ENCODE results near the gene SCGB1A1. TPM values are rescaled to one million over a fixed set of nuclear protein-coding genes. Genes with fewer than 3 reads are reported as not detected.
"Not testable (repeated sequence)": the region's sequence is repeated elsewhere in the genome, so short reads cannot be mapped to it uniquely, and the experiment has no call there.

The SCGB1A1 gene
- total and polyA plus RNA-seq, 11 donors, result not detected

- 20 to 62% (median 44%) methylated on average over 9 of the region's 9 CpGs for WGBS, 4 donors
- Histone ChIP-seq H3K27me3 (no peaks in the 10 kb centered on the region), H3K9me3 (no peaks in the 10 kb centered on the region), H3K36me3 (no peaks in the 10 kb centered on the region), H3K27ac (peak overlapping the region in 11 of 12 donors; percentile 65 to 95 (median 82)), H3K4me1 (peaks cover 12 to 55% (median 43%) of the 10 kb centered on the region in 12 donors), H3K4me3 (peak overlapping the region; percentile 7 to 58 (median 48))
- peak; percentile 8 to 23 (median 8) for ATAC-seq
- no peak for DNase-seq
- intact Hi-C loops (cut with DNase I), result loop anchor here in 2 of 10 donors (5.0 kb wide), 1 partner anchor 47 kb away; no protein-coding TSS in a partner anchor
- no peak for TF ChIP-seq POLR2A (IDR thresholded peaks at IDR 0.05)
- TF ChIP-seq CTCF (IDR thresholded peaks at IDR 0.05), result no peak
Observed at GRCh38 chr11:62444835-62445234, 26.0 kb downstream of the SCGB1A1 start.

GRCh38 chr11:62445314-62445740, 26.5 kb downstream of the SCGB1A1 start:
- Histone ChIP-seq H3K36me3 (no peaks in the 10 kb centered on the region), H3K27me3 (no peaks in the 10 kb centered on the region), H3K4me1 (peaks cover 12 to 51% (median 39%) of the 10 kb centered on the region in 12 donors), H3K4me3 (peak overlapping the region in 2 of 12 donors; percentile 47 to 54), H3K9me3 (no peaks in the 10 kb centered on the region), H3K27ac (peak overlapping the region in 11 of 12 donors; percentile 65 to 95 (median 82))
- WGBS, 4 donors, result 44 to 57% (median 49%) methylated on average over 5 of the region's 5 CpGs
- TF ChIP-seq CTCF (IDR thresholded peaks at IDR 0.05) (no peak), POLR2A (IDR thresholded peaks at IDR 0.05) (no peak)
- ATAC-seq (peak in 3 of 4 donors; percentile 13 to 47 (median 35)), DNase-seq (peak in 3 of 5 donors; percentile 39 to 52 (median 48))
- intact Hi-C loops (cut with DNase I), result loop anchor here in 2 of 10 donors (5.0 kb wide), 1 partner anchor 47 kb away; no protein-coding TSS in a partner anchor

GRCh38 chr11:62446091-62446490, 27.3 kb downstream of the SCGB1A1 start:
- intact Hi-C loops (cut with DNase I), result loop anchor here in 2 of 10 donors (5.0 kb wide), 1 partner anchor 46 kb away; no protein-coding TSS in a partner anchor
- Histone ChIP-seq H3K27ac (peak overlapping the region in 7 of 12 donors; percentile 13 to 90 (median 78)), H3K36me3 (no peaks in the 10 kb centered on the region), H3K9me3 (no peaks in the 10 kb centered on the region), H3K4me1 (peaks cover 11 to 43% (median 32%) of the 10 kb centered on the region in 12 donors), H3K4me3 (no peak overlapping the region), H3K27me3 (no peaks in the 10 kb centered on the region)
- peak in 1 of 5 donors; percentile 37 for DNase-seq
- ATAC-seq, result peak in 1 of 4 donors; percentile 8
- WGBS, 4 donors, result 52 to 70% (median 65%) methylated on average over 5 of the region's 5 CpGs
- TF ChIP-seq POLR2A (IDR thresholded peaks at IDR 0.05) (no peak), CTCF (IDR thresholded peaks at IDR 0.05) (no peak)

GRCh38 chr11:62449451-62449851, 30.6 kb downstream of the SCGB1A1 start:
- H3K9me3 ChIP-seq, result no peaks in the 10 kb centered on the region
- no peak for ATAC-seq
- WGBS, 4 donors, result 87 to 96% (median 89%) methylated on average over 9 of the region's 9 CpGs
- H3K4me3 ChIP-seq, result no peak overlapping the region
- intact Hi-C loops (cut with DNase I), result loop anchor here in 2 of 10 donors (5.0 kb wide), 1 partner anchor 43 kb away; no protein-coding TSS in a partner anchor
- peaks cover 5 to 29% (median 19%) of the 10 kb centered on the region in 12 donors for H3K4me1 ChIP-seq
- no peaks in the 10 kb centered on the region for H3K36me3 ChIP-seq
- peak overlapping the region in 1 of 12 donors; percentile 44 for H3K27ac ChIP-seq
- no peaks in the 10 kb centered on the region for H3K27me3 ChIP-seq
- peak in 1 of 5 donors; percentile 18 for DNase-seq
- no peak for TF ChIP-seq POLR2A (IDR thresholded peaks at IDR 0.05)
- no peak for TF ChIP-seq CTCF (IDR thresholded peaks at IDR 0.05)

DNA sequence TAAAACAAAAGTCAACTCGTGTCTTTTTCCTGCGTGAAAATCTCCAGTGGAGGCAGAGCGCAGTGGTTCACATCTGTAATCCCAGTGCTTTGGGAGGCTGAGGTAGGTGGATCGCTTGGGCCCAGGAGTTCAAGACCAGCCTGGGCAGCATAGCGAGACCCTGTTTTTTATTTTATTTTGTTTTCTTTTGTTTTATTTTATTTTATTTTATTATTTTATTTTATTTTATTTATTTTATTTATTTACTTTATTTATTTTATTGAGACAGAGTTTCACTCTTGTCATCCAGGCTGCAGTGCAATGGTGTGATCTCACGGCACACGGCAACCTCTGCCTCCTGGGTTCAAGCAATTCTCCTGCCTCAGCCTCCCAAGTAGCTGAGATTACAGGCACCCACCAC, 31.1 kb downstream of the SCGB1A1 start:
- not testable (repeated sequence) for H3K9me3 ChIP-seq, H3K4me3 ChIP-seq, H3K27me3 ChIP-seq, H3K36me3 ChIP-seq, ATAC-seq
- peak in 1 of 5 donors; percentile 1 for DNase-seq
- Histone ChIP-seq H3K27ac (peak overlapping the region in 1 of 12 donors; percentile 44), H3K4me1 (peaks cover 2 to 24% (median 14%) of the 10 kb centered on the region in 12 donors)
- 82 to 92% (median 87%) methylated on average over 7 of the region's 7 CpGs for WGBS, 4 donors
- intact Hi-C loops (cut with DNase I), result loop anchor here in 2 of 10 donors (5.0 kb wide), 1 partner anchor 42 kb away; no protein-coding TSS in a partner anchor
